HUES64 (cell line): Measurements from ENCODE around the gene ZNF280C.
"Not testable (repeated sequence)": the region's sequence is repeated elsewhere in the genome, so short reads cannot be mapped to it uniquely, and the experiment has no call there.

ENCODE experiments used
- H3K27ac ChIP-seq: 2 replicates; pipeline ENCODE4 v1.7.0; 2013; ENCODE audit warnings: low read depth, low read length, inconsistent platforms
- H3K27me3 ChIP-seq: 2 replicates; pipeline ENCODE4 v1.6.1; 2013; ENCODE audit warnings: mild to moderate bottlenecking, low read length; ENCODE audit not compliant: insufficient read depth
- H3K36me3 ChIP-seq: 2 replicates; pipeline ENCODE4 v1.6.1; 2013; ENCODE audit warnings: mild to moderate bottlenecking, low read length; ENCODE audit not compliant: insufficient read depth
- H3K4me1 ChIP-seq: 2 replicates; pipeline ENCODE4 v1.6.1; 2013; ENCODE audit warnings: mild to moderate bottlenecking, low read length, moderate library complexity; ENCODE audit not compliant: insufficient read depth
- H3K4me3 ChIP-seq: 2 replicates; pipeline ENCODE4 v1.5.1; 2013; ENCODE audit warnings: mild to moderate bottlenecking, low read length, moderate library complexity
- H3K9ac ChIP-seq: 2 replicates; pipeline ENCODE4 v1.6.1; 2013; ENCODE audit warnings: mild to moderate bottlenecking, low read depth, low read length
- H3K9me3 ChIP-seq: 2 replicates; pipeline ENCODE4 v1.6.1; 2013; ENCODE audit warnings: low read depth, low read length; ENCODE audit not compliant: insufficient read depth
- WGBS: fragments of 150-250, 120-280 bp; methylation state at CpG from one replicate; pipeline ENCODE4 v1.1.7; 2013; ENCODE audit warnings: missing lambda C conversion rate; 5-methylcytosine and 5-hydroxymethylcytosine counted together

Gene ZNF280C

DNA sequence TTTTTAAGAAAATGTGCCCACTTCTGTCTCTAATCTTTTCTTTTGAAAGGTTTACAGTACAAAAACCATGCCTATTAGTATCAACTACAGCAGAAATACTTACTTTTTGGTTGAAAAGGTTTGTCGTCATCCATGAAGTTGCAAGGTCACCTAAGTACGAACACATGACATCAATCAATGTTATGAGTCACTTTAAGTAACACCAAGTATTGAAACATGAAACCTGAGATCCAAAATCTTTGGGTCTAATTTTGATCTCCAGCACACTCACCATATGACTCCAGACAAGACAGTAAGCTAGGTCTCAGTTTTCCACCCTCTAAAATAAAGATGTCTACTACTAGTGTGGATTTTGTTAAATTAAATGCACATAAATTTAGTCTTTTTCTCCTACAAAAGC is 8.4 kb downstream of the ZNF280C start:
- Histone ChIP-seq H3K27me3 (no peaks in the 10 kb centered on the region), H3K9me3 (no peaks in the 10 kb centered on the region), H3K36me3 (peaks cover 25% of the 10 kb centered on the region; the same call in 1 of the 2 replicates), H3K4me1 (peaks cover 5% of the 10 kb centered on the region; the same call in 1 of the 2 replicates), H3K27ac (no peak overlapping the region), H3K9ac (no peak overlapping the region), H3K4me3 (no peak overlapping the region)
- WGBS, result 97% methylated on average over 2 of the region's 2 CpGs

GRCh38 chrX:130253916-130254315 is 14.8 kb downstream of the ZNF280C start:
- Histone ChIP-seq H3K36me3 (peaks cover 18% of the 10 kb centered on the region; the same call in 1 of the 2 replicates), H3K9ac (no peak overlapping the region), H3K27me3 (no peaks in the 10 kb centered on the region), H3K4me1 (no peaks in the 10 kb centered on the region), H3K27ac (no peak overlapping the region), H3K9me3 (no peaks in the 10 kb centered on the region), H3K4me3 (no peak overlapping the region)

GRCh38 chrX:130251671-130252070 is 17.0 kb downstream of the ZNF280C start:
- Histone ChIP-seq H3K36me3 (peaks cover 13% of the 10 kb centered on the region), H3K27me3 (no peaks in the 10 kb centered on the region), H3K4me3 (no peak overlapping the region), H3K4me1 (no peaks in the 10 kb centered on the region), H3K9me3 (no peaks in the 10 kb centered on the region), H3K27ac (no peak overlapping the region), H3K9ac (no peak overlapping the region)
- 86% methylated on average over 14 of the region's 14 CpGs for WGBS

DNA sequence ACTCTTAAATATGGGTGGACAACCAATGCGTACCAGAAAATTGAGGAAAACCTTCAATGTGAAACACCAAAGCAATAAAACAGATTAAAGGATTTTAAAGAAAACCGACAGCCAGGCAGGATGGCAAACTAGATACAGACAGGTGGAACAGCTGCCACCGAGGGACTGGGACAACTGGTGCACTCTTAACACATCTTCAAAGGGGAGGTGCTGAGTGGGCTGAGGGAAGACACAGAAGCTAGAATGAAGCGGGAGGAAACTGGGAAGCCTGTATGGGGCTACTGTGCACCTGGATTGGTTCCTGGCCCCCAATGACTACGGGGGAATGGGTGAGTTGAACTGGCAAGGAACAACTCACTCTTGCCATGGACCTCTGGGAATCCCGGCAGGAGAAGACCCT is 20.7 kb downstream of the ZNF280C start:
- no peaks in the 10 kb centered on the region for H3K9me3 ChIP-seq
- 93% methylated on average over 6 of the region's 6 CpGs for WGBS
- no peak overlapping the region for H3K27ac ChIP-seq
- H3K4me3 ChIP-seq, result no peak overlapping the region
- H3K27me3 ChIP-seq, result no peaks in the 10 kb centered on the region
- H3K4me1 ChIP-seq, result no peaks in the 10 kb centered on the region
- no peak overlapping the region for H3K9ac ChIP-seq
- peaks cover 36% of the 10 kb centered on the region for H3K36me3 ChIP-seq

DNA sequence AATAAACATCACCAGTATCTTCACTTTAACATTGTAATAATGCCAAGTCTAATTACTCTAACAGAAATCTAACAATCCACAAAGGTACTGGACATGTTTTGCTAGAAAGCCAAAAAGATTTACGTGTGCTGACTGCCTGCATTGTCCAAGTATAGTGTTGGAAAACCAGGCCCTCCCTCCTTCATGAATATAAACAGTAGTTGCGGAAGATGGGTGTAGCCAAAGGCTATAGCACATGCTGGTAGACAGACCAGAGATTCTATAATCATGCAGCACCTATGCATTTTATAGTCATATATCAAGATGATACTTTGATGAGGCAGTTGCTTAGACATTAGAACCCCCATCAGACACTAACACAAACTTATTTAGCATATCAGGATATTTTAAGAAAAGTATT is 22.6 kb downstream of the ZNF280C start:
- 100% methylated on average over 1 of the region's 2 CpGs for WGBS
- Histone ChIP-seq H3K9me3 (no peaks in the 10 kb centered on the region), H3K27ac (no peak overlapping the region), H3K9ac (no peak overlapping the region), H3K4me1 (no peaks in the 10 kb centered on the region), H3K27me3 (no peaks in the 10 kb centered on the region), H3K4me3 (no peak overlapping the region), H3K36me3 (peaks cover 53% of the 10 kb centered on the region)

DNA sequence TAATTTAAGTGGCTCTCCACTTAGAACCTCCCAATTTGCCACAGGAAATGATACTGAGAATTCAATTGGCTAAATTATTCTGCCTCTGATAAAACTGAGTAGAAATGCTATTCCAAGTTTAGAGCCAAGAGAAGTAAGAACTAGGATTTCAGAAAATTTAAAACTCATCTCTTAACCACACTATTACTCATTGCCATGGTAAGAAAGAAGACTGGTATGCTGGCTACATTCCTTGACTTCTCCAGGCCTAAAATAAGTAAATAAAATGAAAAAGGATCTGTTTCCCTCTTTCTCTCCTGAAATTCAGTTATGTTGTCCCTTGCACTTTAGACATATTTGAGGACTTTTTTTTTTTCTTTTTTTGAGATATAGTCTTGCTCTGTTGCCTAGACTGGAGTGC is 23.3 kb downstream of the ZNF280C start:
- H3K9ac ChIP-seq, result no peak overlapping the region
- no peak overlapping the region for H3K4me3 ChIP-seq
- H3K27me3 ChIP-seq, result no peaks in the 10 kb centered on the region
- H3K9me3 ChIP-seq, result no peaks in the 10 kb centered on the region
- H3K36me3 ChIP-seq, result peaks cover 59% of the 10 kb centered on the region
- no peak overlapping the region for H3K27ac ChIP-seq
- H3K4me1 ChIP-seq, result no peaks in the 10 kb centered on the region

- not testable (repeated sequence) for H3K9me3 ChIP-seq, H3K27me3 ChIP-seq, H3K4me3 ChIP-seq, H3K27ac ChIP-seq, H3K9ac ChIP-seq, H3K4me1 ChIP-seq
- H3K36me3 ChIP-seq, result peaks cover 93% of the 10 kb centered on the region
- WGBS, result 83% methylated on average over 2 of the region's 4 CpGs
Observed at GRCh38 chrX:130231184-130231583, 37.5 kb downstream of the ZNF280C start.

GRCh38 chrX:130228871-130229270 is 39.8 kb downstream of the ZNF280C start:
- no peak overlapping the region for H3K4me3 ChIP-seq
- no peak overlapping the region for H3K27ac ChIP-seq
- peaks cover 94% of the 10 kb centered on the region for H3K36me3 ChIP-seq
- no peaks in the 10 kb centered on the region for H3K4me1 ChIP-seq
- H3K9ac ChIP-seq, result no peak overlapping the region
- WGBS, result 100% methylated on average over 1 of the region's 2 CpGs
- H3K9me3 ChIP-seq, result no peaks in the 10 kb centered on the region
- no peaks in the 10 kb centered on the region for H3K27me3 ChIP-seq

DNA sequence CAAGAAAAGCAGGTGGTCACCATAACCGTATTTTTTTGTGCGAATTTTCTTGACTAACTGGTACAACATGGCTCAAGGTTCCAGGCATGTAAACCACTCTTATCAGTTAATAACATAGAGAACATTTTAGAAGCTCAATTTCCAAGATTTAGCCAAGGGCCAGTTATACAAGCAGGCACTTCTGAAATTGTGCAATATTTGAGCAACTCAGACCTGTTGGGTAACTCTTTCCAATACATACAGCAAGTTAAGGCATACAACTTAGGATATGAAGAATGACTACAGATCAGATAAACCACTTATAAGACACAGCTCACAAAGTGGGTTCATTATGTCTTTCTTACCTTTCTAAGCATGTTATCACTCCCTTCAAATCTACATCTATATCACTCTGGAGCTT is 43.9 kb downstream of the ZNF280C start:
- Histone ChIP-seq H3K27me3 (no peaks in the 10 kb centered on the region), H3K27ac (no peak overlapping the region), H3K36me3 (peaks cover 75% of the 10 kb centered on the region), H3K4me3 (no peak overlapping the region), H3K4me1 (no peaks in the 10 kb centered on the region), H3K9ac (no peak overlapping the region), H3K9me3 (no peaks in the 10 kb centered on the region)
- 98% methylated on average over 2 of the region's 2 CpGs for WGBS

DNA sequence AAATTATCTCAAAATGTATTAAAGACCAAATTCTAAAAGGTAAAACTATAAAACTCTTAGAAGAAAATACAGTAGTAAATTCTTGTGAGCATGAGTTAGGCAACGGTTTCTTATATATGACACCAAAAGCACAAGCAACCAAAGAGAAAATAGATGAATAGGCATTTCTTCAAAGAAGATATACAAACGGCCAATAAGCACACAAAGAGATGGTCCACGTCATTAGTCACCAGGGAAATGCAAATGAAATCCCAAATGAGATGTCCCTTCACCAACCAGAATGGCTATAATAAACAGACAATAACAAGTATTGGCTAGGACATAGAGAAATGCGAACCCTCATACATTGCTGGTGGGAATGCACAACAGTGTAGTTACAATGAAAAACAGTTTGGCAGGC is 52.4 kb downstream of the ZNF280C start:
- H3K9me3 ChIP-seq, result no peaks in the 10 kb centered on the region
- H3K27me3 ChIP-seq, result no peaks in the 10 kb centered on the region
- no peak overlapping the region for H3K9ac ChIP-seq
- 93% methylated on average over 3 of the region's 4 CpGs for WGBS
- peaks cover 86% of the 10 kb centered on the region for H3K36me3 ChIP-seq
- no peaks in the 10 kb centered on the region for H3K4me1 ChIP-seq
- no peak overlapping the region for H3K27ac ChIP-seq
- no peak overlapping the region for H3K4me3 ChIP-seq

DNA sequence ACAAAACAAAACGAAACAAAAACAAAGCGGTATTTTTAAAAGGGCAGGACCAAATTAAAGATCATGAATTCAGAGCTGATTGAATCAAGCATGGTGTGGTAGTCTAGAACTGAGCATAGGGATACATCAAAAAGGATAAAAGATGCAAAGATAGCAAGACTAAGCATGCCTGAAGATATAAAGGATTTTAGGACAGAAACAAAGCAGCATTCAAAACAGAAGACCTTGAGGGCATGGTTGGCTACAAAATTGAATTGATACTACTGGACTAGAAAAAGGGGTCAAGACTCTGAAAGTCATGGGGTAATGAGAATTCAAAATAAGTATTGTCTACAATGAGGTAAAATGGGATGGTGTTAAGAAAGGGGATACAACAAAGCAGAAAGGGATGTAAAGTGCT is 55.3 kb downstream of the ZNF280C start:
- H3K27ac ChIP-seq, result no peak overlapping the region
- no peaks in the 10 kb centered on the region for H3K4me1 ChIP-seq
- H3K9ac ChIP-seq, result no peak overlapping the region
- H3K36me3 ChIP-seq, result peaks cover 87% of the 10 kb centered on the region
- no peaks in the 10 kb centered on the region for H3K27me3 ChIP-seq
- no peak overlapping the region for H3K4me3 ChIP-seq
- H3K9me3 ChIP-seq, result no peaks in the 10 kb centered on the region
- WGBS, result 100% methylated on average over 2 of the region's 2 CpGs

- H3K27ac ChIP-seq, result no peak overlapping the region
- 100% methylated on average over 1 of the region's 1 CpG for WGBS
Observed at GRCh38 chrX:130212371-130212770, 56.3 kb downstream of the ZNF280C start.

More at GRCh38 chrX:130212371-130212770, 56.3 kb downstream of the ZNF280C start:
- Histone ChIP-seq H3K9ac (no peak overlapping the region), H3K36me3 (peaks cover 83% of the 10 kb centered on the region), H3K9me3 (no peaks in the 10 kb centered on the region), H3K27me3 (no peaks in the 10 kb centered on the region), H3K4me3 (no peak overlapping the region), H3K4me1 (no peaks in the 10 kb centered on the region)
